ENCODE measurements around the gene MICU1. TPM values are rescaled to one million over a fixed set of nuclear protein-coding genes. Genes with fewer than 3 reads are reported as not detected.

The MICU1 gene
- total RNA-seq, 3 donors from 2014 or later (not counting 1 experiment from before 2014, with no cell fraction given): 27.9 to 30.9 (median 29.4) TPM

DNA sequence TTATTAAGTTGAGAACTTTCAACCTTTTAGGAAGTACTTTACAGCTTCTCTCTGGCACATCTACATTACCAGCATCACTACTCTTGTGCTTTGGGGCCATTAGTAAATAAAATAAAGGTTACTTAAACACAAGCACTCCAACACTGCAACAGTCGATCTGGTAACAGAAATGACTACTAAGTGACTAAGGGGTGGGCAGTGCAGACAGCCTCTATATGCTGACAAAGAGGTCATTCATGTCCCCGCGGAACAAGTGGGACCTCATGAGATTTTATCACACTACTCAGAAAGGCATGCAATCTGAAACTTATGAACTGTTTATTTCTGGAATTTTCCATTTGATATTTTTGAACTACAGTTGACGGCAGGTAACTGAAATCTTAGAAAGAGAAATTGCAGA, 159.9 kb downstream of the MICU1 start:
- TF ChIP-seq, protein P1, sequence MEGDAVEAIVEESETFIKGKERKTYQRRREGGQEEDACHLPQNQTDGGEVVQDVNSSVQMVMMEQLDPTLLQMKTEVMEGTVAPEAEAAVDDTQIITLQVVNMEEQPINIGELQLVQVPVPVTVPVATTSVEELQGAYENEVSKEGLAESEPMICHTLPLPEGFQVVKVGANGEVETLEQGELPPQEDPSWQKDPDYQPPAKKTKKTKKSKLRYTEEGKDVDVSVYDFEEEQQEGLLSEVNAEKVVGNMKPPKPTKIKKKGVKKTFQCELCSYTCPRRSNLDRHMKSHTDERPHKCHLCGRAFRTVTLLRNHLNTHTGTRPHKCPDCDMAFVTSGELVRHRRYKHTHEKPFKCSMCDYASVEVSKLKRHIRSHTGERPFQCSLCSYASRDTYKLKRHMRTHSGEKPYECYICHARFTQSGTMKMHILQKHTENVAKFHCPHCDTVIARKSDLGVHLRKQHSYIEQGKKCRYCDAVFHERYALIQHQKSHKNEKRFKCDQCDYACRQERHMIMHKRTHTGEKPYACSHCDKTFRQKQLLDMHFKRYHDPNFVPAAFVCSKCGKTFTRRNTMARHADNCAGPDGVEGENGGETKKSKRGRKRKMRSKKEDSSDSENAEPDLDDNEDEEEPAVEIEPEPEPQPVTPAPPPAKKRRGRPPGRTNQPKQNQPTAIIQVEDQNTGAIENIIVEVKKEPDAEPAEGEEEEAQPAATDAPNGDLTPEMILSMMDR (IDR thresholded peaks at IDR 0.05): no peak
- no peaks in the 10 kb centered on the region for H3K27me3 ChIP-seq (ENCODE audit: control insufficient read depth, insufficient read depth, low read length)
- intact Hi-C loops (cut with micrococcal nuclease): no loop called here
- Mint-ChIP-seq H3K9me3 (no peaks in the 10 kb centered on the region), H3K4me3 (no peak overlapping the region), H3K27me3 (ENCODE audit: low read depth in 2 of 2) (no peaks in the 10 kb centered on the region), H3K27ac (no peak overlapping the region), H3K36me3 (no peaks in the 10 kb centered on the region), H3K4me1 (no peaks in the 10 kb centered on the region)
- ATAC-seq (no peak), DNase-seq (no peak)
- no peak overlapping the region for H3K4me3 ChIP-seq (ENCODE audit: low read length)
- 85% methylated on average over 3 of the region's 4 CpGs for WGBS (ENCODE audit: insufficient coverage)
- H3K9me3 ChIP-seq (ENCODE audit: control insufficient read depth, insufficient read depth, low read length): no peaks in the 10 kb centered on the region
- H3K4me1 ChIP-seq (ENCODE audit: control insufficient read depth, insufficient read depth, low read length): no peaks in the 10 kb centered on the region
- no peak overlapping the region for H3K27ac ChIP-seq (ENCODE audit: low read length)
- peaks cover 3% of the 10 kb centered on the region for H3K36me3 ChIP-seq (ENCODE audit: control insufficient read depth, insufficient read depth, low read length)

DNA sequence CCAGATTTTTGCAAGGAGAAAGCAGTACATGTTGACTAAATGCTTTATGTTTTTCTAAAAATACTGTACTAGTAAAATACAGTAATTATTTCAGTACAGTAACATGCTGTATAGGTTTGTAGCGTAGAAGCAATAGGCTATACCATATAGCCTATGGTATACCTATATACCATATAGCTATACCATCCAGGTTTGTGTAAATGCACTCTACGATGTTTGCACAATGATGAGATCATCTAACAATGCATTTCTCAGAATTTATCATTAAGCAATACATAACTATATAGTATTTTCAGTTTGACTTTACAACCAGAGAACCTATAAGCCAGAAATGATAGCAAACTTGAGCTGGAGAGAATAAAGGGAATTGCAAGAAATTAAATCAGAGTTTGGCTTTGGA, 161.4 kb downstream of the MICU1 start:
- Histone ChIP-seq H3K9me3 (ENCODE audit: control insufficient read depth, insufficient read depth, low read length) (no peaks in the 10 kb centered on the region), H3K36me3 (ENCODE audit: control insufficient read depth, insufficient read depth, low read length) (peaks cover under 1% of the 10 kb centered on the region), H3K27me3 (ENCODE audit: control insufficient read depth, insufficient read depth, low read length) (no peaks in the 10 kb centered on the region), H3K4me3 (ENCODE audit: low read length) (no peak overlapping the region), H3K4me1 (ENCODE audit: control insufficient read depth, insufficient read depth, low read length) (no peaks in the 10 kb centered on the region), H3K27ac (ENCODE audit: low read length) (no peak overlapping the region)
- no peaks in the 10 kb centered on the region for H3K36me3 Mint-ChIP-seq
- DNase-seq (no peak), ATAC-seq (no peak)
- no CpG with 5 or more reads among the region's 2 CpGs for WGBS (ENCODE audit: insufficient coverage)
- H3K4me3 Mint-ChIP-seq: no peak overlapping the region
- TF ChIP-seq, protein P1 (IDR thresholded peaks at IDR 0.05): no peak
- H3K4me1 Mint-ChIP-seq: peaks cover 0 to 2% of the 10 kb centered on the region in 2 donors
- no peaks in the 10 kb centered on the region for H3K27me3 Mint-ChIP-seq (ENCODE audit: low read depth in 2 of 2)
- intact Hi-C loops (cut with micrococcal nuclease): no loop called here
- no peaks in the 10 kb centered on the region for H3K9me3 Mint-ChIP-seq
- no peak overlapping the region for H3K27ac Mint-ChIP-seq

DNA sequence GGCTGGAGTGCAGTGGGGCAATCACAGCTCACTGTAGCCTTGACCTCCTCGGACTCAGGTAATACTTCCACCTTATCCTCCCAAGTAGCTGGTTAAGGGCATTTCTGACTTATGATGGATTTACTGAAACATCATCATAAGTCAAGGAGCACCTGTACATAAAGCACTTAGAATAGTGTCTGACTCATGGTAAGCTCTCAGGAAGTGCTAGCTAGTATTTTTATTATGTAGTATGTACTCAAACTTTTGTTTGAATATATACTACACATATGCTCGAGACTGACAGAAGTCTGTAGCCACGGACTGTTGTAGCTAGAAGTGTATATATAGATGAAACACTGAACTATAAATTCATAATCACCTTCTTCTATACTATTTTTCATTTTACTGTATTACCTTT, 163.6 kb downstream of the MICU1 start:
- no peak overlapping the region for H3K4me3 ChIP-seq (ENCODE audit: low read length)
- no peaks in the 10 kb centered on the region for H3K4me1 ChIP-seq (ENCODE audit: control insufficient read depth, insufficient read depth, low read length)
- H3K9me3 Mint-ChIP-seq: no peaks in the 10 kb centered on the region
- H3K27ac ChIP-seq (ENCODE audit: low read length): no peak overlapping the region
- WGBS (ENCODE audit: insufficient coverage): 100% methylated on average over 1 of the region's 3 CpGs
- H3K27me3 ChIP-seq (ENCODE audit: control insufficient read depth, insufficient read depth, low read length): no peaks in the 10 kb centered on the region
- H3K36me3 ChIP-seq (ENCODE audit: control insufficient read depth, insufficient read depth, low read length): no peaks in the 10 kb centered on the region
- H3K36me3 Mint-ChIP-seq: no peaks in the 10 kb centered on the region
- H3K4me1 Mint-ChIP-seq: peaks cover 0 to 4% of the 10 kb centered on the region in 2 donors
- H3K9me3 ChIP-seq (ENCODE audit: control insufficient read depth, insufficient read depth, low read length): no peaks in the 10 kb centered on the region
- no peak overlapping the region for H3K27ac Mint-ChIP-seq
- DNase-seq (no peak), ATAC-seq (no peak)
- TF ChIP-seq, protein P1 (IDR thresholded peaks at IDR 0.05): no peak
- H3K4me3 Mint-ChIP-seq: no peak overlapping the region
- intact Hi-C loops (cut with micrococcal nuclease): no loop called here
- no peaks in the 10 kb centered on the region for H3K27me3 Mint-ChIP-seq (ENCODE audit: low read depth in 2 of 2)

DNA sequence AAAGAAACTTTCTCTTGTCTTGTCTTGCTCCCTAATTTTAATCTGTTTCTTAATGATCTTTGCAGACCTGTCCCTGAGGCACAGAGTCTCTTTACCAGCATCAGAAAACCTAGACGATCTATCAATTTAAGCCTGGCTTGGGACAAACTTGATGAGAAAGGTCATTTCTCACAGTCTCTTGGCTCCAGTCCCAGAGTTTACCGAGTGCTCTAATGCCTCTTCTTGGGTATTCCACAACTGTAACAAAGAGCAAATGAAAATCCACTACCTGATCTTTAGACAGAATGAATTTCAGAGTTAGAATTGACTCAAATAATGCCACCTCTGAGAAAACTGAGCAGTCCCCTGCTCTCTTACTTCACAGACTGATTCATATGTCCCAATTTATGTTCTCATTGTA, 164.8 kb downstream of the MICU1 start:
- H3K36me3 ChIP-seq (ENCODE audit: control insufficient read depth, insufficient read depth, low read length): no peaks in the 10 kb centered on the region
- intact Hi-C loops (cut with micrococcal nuclease): no loop called here
- no peaks in the 10 kb centered on the region for H3K9me3 ChIP-seq (ENCODE audit: control insufficient read depth, insufficient read depth, low read length)
- WGBS (ENCODE audit: insufficient coverage): 85% methylated on average over 2 of the region's 2 CpGs
- no peaks in the 10 kb centered on the region for H3K27me3 ChIP-seq (ENCODE audit: control insufficient read depth, insufficient read depth, low read length)
- peaks cover 0 to 4% of the 10 kb centered on the region in 2 donors for H3K4me1 Mint-ChIP-seq
- no peaks in the 10 kb centered on the region for H3K9me3 Mint-ChIP-seq
- TF ChIP-seq, protein P1 (IDR thresholded peaks at IDR 0.05): no peak
- no peak for DNase-seq
- no peak overlapping the region for H3K4me3 Mint-ChIP-seq
- H3K4me1 ChIP-seq (ENCODE audit: control insufficient read depth, insufficient read depth, low read length): no peaks in the 10 kb centered on the region
- H3K27ac ChIP-seq (ENCODE audit: low read length): no peak overlapping the region
- no peaks in the 10 kb centered on the region for H3K36me3 Mint-ChIP-seq
- H3K27me3 Mint-ChIP-seq (ENCODE audit: low read depth in 2 of 2): no peaks in the 10 kb centered on the region
- H3K4me3 ChIP-seq (ENCODE audit: low read length): no peak overlapping the region
- H3K27ac Mint-ChIP-seq: no peak overlapping the region
- ATAC-seq: no peak

All from natural killer cell (primary cell).